Measurements from ENCODE around the gene MSANTD2.

MSANTD2 gene

DNA sequence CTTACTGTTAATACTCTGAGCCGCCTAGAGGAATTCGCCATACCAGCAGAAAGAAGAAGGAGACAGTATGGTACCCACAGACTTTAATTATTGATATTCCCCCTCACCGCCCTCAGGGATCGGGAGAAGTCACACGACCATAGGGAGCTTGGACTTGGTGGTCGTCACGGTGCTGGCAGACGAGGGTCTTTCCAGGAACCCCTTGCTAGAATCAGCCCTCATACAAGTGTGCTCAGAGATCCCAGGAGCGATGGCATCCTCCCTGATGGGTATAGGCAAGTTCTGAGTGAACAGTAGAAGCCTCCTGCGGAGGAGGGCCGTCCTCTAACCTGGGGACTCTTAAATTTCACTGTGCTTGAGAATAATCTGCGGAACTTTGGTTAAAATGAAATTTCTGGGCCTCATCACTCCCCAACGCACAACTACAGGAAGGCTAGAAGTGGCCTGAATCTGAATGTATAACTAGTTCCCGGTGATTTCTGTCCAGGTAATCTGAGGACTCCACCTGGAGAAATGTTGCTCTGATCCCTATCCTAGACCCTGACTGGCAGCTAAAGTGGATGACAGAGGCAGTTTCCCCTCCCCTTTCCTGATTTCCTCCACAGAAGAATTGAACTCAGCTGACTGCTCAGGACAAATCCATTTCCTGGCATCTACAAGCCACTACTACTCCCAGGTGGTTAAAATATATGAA, 52.7 kb downstream of the MSANTD2 start:
- ATAC-seq (ENCODE audit: low read depth), result no peak
- Histone ChIP-seq H3K4me3 (ENCODE audit: severe bottlenecking) (no peak overlapping the region), H3K4me1 (ENCODE audit: insufficient read depth, poor library complexity, severe bottlenecking) (peaks cover 3% of the 10 kb centered on the region), H3K27me3 (ENCODE audit: insufficient read depth, poor library complexity, severe bottlenecking) (no peaks in the 10 kb centered on the region), H3K36me3 (ENCODE audit: low read depth) (no peaks in the 10 kb centered on the region), H3K9me3 (ENCODE audit: severe bottlenecking) (no peaks in the 10 kb centered on the region), H3K27ac (ENCODE audit: poor library complexity, severe bottlenecking) (no peak overlapping the region)
- no peak for DNase-seq (ENCODE audit: low spot score)
- TF ChIP-seq, protein P1, sequence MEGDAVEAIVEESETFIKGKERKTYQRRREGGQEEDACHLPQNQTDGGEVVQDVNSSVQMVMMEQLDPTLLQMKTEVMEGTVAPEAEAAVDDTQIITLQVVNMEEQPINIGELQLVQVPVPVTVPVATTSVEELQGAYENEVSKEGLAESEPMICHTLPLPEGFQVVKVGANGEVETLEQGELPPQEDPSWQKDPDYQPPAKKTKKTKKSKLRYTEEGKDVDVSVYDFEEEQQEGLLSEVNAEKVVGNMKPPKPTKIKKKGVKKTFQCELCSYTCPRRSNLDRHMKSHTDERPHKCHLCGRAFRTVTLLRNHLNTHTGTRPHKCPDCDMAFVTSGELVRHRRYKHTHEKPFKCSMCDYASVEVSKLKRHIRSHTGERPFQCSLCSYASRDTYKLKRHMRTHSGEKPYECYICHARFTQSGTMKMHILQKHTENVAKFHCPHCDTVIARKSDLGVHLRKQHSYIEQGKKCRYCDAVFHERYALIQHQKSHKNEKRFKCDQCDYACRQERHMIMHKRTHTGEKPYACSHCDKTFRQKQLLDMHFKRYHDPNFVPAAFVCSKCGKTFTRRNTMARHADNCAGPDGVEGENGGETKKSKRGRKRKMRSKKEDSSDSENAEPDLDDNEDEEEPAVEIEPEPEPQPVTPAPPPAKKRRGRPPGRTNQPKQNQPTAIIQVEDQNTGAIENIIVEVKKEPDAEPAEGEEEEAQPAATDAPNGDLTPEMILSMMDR (IDR thresholded peaks at IDR 0.05; ENCODE audit: poor library complexity, severe bottlenecking), result no peak

DNA sequence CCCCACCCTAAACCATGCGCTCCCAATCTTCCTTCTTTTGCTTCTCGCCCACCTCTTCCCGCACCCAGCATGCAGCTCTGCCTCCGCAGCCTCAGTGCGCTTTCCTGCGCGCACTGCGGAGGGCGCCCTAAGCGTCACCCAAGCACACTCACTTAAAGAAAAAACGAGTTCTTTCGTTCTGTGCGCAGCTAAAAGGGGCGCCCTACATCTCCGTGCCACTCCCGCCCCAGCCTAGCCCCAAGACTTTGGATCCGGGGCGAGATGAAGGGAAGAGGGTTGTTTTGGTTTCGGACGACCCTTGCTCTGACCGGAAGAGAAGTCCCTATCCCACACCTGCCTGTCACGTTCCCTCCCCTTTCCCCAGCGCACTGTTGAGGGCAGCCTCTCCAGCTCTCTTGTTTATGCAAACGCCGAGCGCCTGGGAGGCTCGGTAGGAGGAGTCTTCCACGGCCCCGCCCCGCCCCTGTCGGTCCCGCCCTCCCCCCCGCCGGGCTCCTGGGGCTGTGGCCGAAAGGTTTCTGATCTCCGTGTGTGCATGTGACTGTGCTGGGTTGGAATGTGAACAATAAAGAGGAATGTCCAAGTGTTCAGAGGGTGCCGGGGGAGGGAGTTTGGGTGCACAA, 53.5 kb downstream of the MSANTD2 start:
- no peak for DNase-seq (ENCODE audit: low spot score)
- no peaks in the 10 kb centered on the region for H3K9me3 ChIP-seq (ENCODE audit: severe bottlenecking)
- no peaks in the 10 kb centered on the region for H3K27me3 ChIP-seq (ENCODE audit: insufficient read depth, poor library complexity, severe bottlenecking)
- TF ChIP-seq, protein P1 (IDR thresholded peaks at IDR 0.05; ENCODE audit: poor library complexity, severe bottlenecking), result peak; percentile 36
- ATAC-seq (ENCODE audit: low read depth), result peak; percentile 86
- H3K36me3 ChIP-seq (ENCODE audit: low read depth), result no peaks in the 10 kb centered on the region
- peaks cover 3% of the 10 kb centered on the region for H3K4me1 ChIP-seq (ENCODE audit: insufficient read depth, poor library complexity, severe bottlenecking)
- H3K27ac ChIP-seq (ENCODE audit: poor library complexity, severe bottlenecking), result no peak overlapping the region
- H3K4me3 ChIP-seq (ENCODE audit: severe bottlenecking), result peak overlapping the region; percentile 36

DNA sequence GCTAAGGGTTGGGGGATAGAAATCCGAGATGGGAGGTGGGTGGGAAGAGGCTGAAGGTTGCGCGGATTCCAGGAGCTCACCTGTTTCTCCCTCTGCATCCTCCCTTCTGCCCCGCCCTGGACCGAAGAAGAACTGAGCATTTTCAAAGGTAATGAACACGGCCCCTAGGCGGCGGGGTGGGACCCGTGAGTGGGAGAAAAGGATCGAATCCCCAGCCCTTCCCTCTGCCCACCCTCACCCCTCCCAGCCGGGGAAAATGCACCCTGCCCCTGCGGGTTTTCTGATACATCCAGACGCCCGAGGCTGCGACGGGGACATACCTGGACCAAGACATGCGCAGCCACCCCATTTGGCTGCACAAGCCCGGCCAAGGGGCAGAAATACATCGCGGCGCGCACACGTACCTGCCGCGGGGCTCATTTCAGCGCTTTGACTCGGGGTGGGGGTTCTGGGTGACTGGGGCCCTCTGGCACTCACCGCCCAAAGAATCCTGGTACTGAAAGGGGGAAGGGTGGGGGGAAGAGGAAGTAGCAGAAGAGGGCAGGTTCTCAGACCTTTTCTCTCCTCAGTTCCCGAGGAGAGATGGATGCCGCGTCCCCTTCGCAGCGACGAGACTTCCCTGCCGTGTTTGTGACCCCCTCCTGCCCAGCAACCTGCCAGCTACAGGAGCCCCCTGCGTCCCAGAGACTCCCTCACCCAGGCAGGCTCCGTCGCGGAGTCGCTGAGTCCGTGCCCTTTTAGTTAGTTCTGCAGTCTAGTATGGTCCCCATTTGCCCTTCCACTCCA, 54.2 kb downstream of the MSANTD2 start:
- TF ChIP-seq, protein P1 (IDR thresholded peaks at IDR 0.05; ENCODE audit: poor library complexity, severe bottlenecking), result peak; percentile 31
- Histone ChIP-seq H3K9me3 (ENCODE audit: severe bottlenecking) (no peaks in the 10 kb centered on the region), H3K4me1 (ENCODE audit: insufficient read depth, poor library complexity, severe bottlenecking) (peaks cover 3% of the 10 kb centered on the region), H3K36me3 (ENCODE audit: low read depth) (no peaks in the 10 kb centered on the region), H3K27ac (ENCODE audit: poor library complexity, severe bottlenecking) (no peak overlapping the region), H3K4me3 (ENCODE audit: severe bottlenecking) (peak overlapping the region; percentile 36), H3K27me3 (ENCODE audit: insufficient read depth, poor library complexity, severe bottlenecking) (no peaks in the 10 kb centered on the region)
- DNase-seq (ENCODE audit: low spot score), result no peak
- peak; percentile 16; the same call in 2 of the 3 replicates for ATAC-seq (ENCODE audit: low read depth)

DNA sequence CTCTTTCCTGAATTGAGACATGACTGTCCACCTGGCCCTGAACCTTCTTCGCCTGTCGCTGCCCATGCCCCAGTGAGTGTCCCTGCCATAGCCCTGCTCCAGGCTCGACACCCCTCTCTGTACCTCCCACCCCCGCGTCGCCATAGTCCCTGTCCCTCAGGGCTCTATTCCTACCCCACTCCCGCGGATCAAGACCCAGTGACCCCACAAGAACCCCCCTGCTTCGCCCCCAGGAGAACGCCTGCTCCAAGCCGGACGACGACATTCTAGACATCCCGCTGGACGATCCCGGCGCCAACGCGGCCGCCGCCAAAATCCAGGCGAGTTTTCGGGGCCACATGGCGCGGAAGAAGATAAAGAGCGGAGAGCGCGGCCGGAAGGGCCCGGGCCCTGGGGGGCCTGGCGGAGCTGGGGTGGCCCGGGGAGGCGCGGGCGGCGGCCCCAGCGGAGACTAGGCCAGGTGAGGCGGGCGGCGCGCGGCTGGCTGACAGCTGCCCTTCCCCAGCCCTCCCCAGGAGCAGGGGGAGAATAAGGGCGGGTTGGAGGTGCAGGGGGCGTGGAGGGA, 54.9 kb downstream of the MSANTD2 start:
- H3K36me3 ChIP-seq (ENCODE audit: low read depth), result no peaks in the 10 kb centered on the region
- DNase-seq (ENCODE audit: low spot score), result no peak
- no peaks in the 10 kb centered on the region for H3K27me3 ChIP-seq (ENCODE audit: insufficient read depth, poor library complexity, severe bottlenecking)
- peaks cover 8% of the 10 kb centered on the region for H3K4me1 ChIP-seq (ENCODE audit: insufficient read depth, poor library complexity, severe bottlenecking)
- H3K9me3 ChIP-seq (ENCODE audit: severe bottlenecking), result no peaks in the 10 kb centered on the region
- TF ChIP-seq, protein P1 (IDR thresholded peaks at IDR 0.05; ENCODE audit: poor library complexity, severe bottlenecking), result no peak
- H3K4me3 ChIP-seq (ENCODE audit: severe bottlenecking), result peak overlapping the region; percentile 36
- ATAC-seq (ENCODE audit: low read depth), result no peak
- H3K27ac ChIP-seq (ENCODE audit: poor library complexity, severe bottlenecking), result no peak overlapping the region
